Measurements from ENCODE around the gene NKAIN4.

The NKAIN4 gene

DNA sequence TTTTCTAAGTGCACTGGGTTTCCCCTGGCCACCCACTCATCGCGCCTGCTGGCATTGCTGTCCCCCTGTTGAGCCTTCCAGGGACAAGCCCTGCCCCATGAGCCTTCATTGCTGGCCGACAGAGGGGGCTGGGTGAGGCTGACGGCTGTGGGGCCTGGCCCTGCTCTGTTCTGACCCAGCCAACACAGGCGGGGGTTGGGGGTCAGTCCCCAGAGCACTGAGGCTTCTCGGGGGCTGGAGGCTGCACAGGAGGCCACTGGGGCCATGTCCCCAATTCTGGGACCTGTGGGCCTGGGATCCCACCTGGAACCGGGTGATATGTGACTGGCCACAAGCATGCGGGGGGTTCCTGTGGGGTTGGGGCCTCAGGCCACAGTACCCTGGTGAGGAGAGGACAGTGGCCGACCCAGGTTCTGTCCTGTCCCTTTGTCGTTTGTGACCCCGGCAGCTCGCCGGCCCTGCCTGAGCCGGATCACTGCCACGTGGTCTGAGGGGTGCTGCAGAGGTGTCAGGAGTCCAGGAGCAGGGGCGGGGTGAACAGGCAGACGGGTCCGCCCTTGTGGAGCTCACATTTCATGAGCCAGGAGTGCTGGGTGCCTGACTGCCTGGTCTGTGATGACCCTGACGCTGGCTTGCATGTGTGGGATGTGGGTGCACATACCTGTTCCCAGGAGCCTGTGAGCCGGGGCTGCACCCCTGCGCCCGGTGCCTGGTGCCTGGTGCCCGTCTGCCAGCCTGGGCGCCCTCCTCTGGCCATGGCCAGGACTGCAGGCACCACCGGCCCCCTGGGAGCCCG lies 36.6 kb upstream of the NKAIN4 start:
- DNase-seq, result peak; percentile 84
- Mint-ChIP-seq H3K4me3 (no peak overlapping the region), H3K9me3 (no peaks in the 10 kb centered on the region), H3K27ac (no peak overlapping the region), H3K4me1 (peaks cover 5% of the 10 kb centered on the region), H3K36me3 (ENCODE audit: low read depth) (no peaks in the 10 kb centered on the region), H3K27me3 (ENCODE audit: low read depth, poor library complexity) (peaks cover 13% of the 10 kb centered on the region)
- peak; percentile 68 for TF ChIP-seq CTCF (IDR thresholded peaks at IDR 0.05)

GRCh38 chr20:63290136-63290676 lies 35.9 kb upstream of the NKAIN4 start:
- H3K4me3 Mint-ChIP-seq, result no peak overlapping the region
- no peaks in the 10 kb centered on the region for H3K36me3 Mint-ChIP-seq (ENCODE audit: low read depth)
- peaks cover 2% of the 10 kb centered on the region for H3K4me1 Mint-ChIP-seq
- no peak for DNase-seq
- peaks cover 6% of the 10 kb centered on the region for H3K27me3 Mint-ChIP-seq (ENCODE audit: low read depth, poor library complexity)
- no peak for TF ChIP-seq CTCF (IDR thresholded peaks at IDR 0.05)
- no peak overlapping the region for H3K27ac Mint-ChIP-seq
- H3K9me3 Mint-ChIP-seq, result no peaks in the 10 kb centered on the region

DNA sequence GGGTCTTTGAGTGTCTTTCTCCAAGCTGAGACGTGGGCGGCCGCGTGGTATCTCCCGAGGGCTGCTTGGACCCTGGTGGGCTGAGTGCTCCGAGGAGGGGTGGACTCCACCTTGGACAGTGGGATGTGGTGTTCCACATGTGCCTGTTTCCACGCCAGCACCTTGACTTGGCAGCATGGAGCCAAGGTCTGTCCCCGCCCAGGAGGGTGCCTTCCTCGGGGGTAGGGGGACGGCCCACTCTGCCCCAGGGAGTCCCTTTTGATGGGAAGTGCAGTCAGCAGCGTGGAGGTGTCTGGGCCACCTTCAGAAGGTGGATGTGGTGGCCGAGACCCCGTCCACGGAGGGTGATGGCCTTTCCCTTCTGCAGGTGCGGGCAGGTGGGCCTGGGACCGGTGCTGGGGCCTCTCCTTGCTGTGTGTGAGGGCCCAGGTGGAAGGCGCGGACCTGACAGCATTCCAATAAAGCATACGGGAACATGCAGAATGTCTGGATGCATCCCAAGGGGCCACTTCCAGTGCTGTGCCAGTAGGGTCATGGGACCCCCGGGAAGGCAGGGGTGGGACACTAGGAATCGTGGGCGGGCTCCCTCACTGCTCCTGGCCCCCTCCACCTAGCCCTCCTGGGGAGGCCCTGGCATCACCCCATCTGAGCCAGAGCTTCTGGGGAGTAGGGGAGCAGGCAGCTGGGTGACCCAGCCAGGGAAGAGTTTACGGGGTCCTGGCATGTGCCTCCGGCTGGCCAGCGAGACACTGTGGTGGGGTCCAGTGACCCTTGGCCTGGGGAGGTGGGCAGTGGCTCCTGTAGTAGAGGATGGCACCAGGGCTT lies 35.3 kb upstream of the NKAIN4 start:
- TF ChIP-seq CTCF (IDR thresholded peaks at IDR 0.05), result no peak
- DNase-seq, result no peak
- Mint-ChIP-seq H3K4me1 (no peaks in the 10 kb centered on the region), H3K36me3 (ENCODE audit: low read depth) (no peaks in the 10 kb centered on the region), H3K27ac (no peak overlapping the region), H3K9me3 (no peaks in the 10 kb centered on the region), H3K4me3 (no peak overlapping the region), H3K27me3 (ENCODE audit: low read depth, poor library complexity) (no peaks in the 10 kb centered on the region)

DNA sequence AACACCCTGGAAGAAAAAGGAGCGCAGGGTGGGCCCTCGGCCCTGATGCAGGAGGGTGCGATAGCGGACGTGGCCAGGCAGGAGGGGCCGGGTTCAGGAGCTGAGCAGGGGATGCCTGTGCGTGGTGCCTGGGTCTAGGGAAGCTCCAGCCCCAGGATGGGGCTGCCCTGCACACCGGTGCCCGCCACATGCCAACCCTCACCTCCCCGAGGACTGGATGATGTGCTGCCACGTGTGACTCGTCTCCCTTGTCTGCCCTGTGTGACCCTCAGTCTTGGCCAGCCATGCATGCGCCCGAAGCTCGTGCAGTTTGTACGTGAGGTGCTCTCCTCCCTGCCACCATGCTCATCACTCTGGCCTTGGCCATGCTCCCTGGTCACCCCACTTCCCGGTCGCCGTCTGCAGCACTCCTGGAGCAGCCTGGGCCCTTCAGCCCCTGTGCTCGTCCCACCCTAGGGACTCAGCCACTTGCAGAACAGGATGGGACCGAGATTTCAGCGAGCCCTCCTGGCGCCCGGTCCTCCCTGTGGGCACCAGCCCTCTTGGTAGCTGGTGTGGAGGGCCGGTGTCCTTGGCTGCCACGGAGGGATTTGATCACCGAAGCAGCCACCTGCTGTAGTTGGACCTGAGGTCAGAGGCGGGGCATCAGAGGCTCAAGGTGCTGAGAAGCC lies 34.5 kb upstream of the NKAIN4 start:
- Mint-ChIP-seq H3K9me3 (no peaks in the 10 kb centered on the region), H3K27ac (no peak overlapping the region)

More for the DNA sequence above, 34.5 kb upstream of the NKAIN4 start:
- TF ChIP-seq CTCF (IDR thresholded peaks at IDR 0.05), result no peak
- peaks cover 6% of the 10 kb centered on the region for H3K36me3 Mint-ChIP-seq (ENCODE audit: low read depth)
- H3K4me1 Mint-ChIP-seq, result no peaks in the 10 kb centered on the region
- DNase-seq, result no peak
- H3K4me3 Mint-ChIP-seq, result no peak overlapping the region
- no peaks in the 10 kb centered on the region for H3K27me3 Mint-ChIP-seq (ENCODE audit: low read depth, poor library complexity)

Data from nephron progenitor cell (in vitro differentiated cells).